HG02973 (cell line): Measurements from ENCODE around the gene TCF20.

ENCODE experiments used
- ATAC-seq: cut with Tn5 transposase; IDR thresholded peaks from one replicate; pipeline ENCODE4 v1.9.1; 2021; ENCODE audit warnings: moderate library complexity; ENCODE audit not compliant: unreplicated experiment

Gene TCF20

GRCh38 chr22:42282252-42282942 lies 11.9 kb upstream of the TCF20 start:
- no peak for ATAC-seq

- ATAC-seq = no peak
These were observed 11.3 kb upstream of the TCF20 start for GRCh38 chr22:42281706-42282251.

GRCh38 chr22:42281284-42281683 lies 10.8 kb upstream of the TCF20 start:
- ATAC-seq = no peak

GRCh38 chr22:42280836-42281235 lies 10.4 kb upstream of the TCF20 start:
- ATAC-seq = no peak

- ATAC-seq = no peak
These were observed 9.7 kb upstream of the TCF20 start for GRCh38 chr22:42280140-42280539.

GRCh38 chr22:42279425-42280020 lies 9.1 kb upstream of the TCF20 start:
- ATAC-seq = no peak

GRCh38 chr22:42277988-42278776 lies 7.7 kb upstream of the TCF20 start:
- no peak for ATAC-seq

GRCh38 chr22:42277232-42277753 lies 6.8 kb upstream of the TCF20 start:
- ATAC-seq = no peak

- no peak for ATAC-seq
These were observed 5.5 kb upstream of the TCF20 start for GRCh38 chr22:42275970-42276369.

GRCh38 chr22:42275176-42275575 lies 4.7 kb upstream of the TCF20 start:
- no peak for ATAC-seq

- no peak for ATAC-seq
These were observed 3.5 kb upstream of the TCF20 start for GRCh38 chr22:42273855-42274451.

- ATAC-seq = no peak
These were observed 2.1 kb upstream of the TCF20 start for GRCh38 chr22:42272431-42272999.

- no peak for ATAC-seq
These were observed 1.5 kb upstream of the TCF20 start for GRCh38 chr22:42271906-42272305.

- no peak for ATAC-seq
These were observed 849 bp upstream of the TCF20 start for GRCh38 chr22:42271191-42271813.

GRCh38 chr22:42270176-42270509 lies 310 bp downstream of the TCF20 start:
- peak; percentile 29 for ATAC-seq

- ATAC-seq = peak; percentile 35
These were observed 849 bp downstream of the TCF20 start for GRCh38 chr22:42269432-42270175.

- ATAC-seq = no peak
These were observed 1.5 kb downstream of the TCF20 start for GRCh38 chr22:42268852-42269410.

- ATAC-seq = no peak
These were observed 5.1 kb downstream of the TCF20 start for GRCh38 chr22:42265321-42265720.

GRCh38 chr22:42263944-42264343 lies 6.5 kb downstream of the TCF20 start:
- no peak for ATAC-seq
